ENCODE results near the gene PRKCSH.

Gene PRKCSH

DNA sequence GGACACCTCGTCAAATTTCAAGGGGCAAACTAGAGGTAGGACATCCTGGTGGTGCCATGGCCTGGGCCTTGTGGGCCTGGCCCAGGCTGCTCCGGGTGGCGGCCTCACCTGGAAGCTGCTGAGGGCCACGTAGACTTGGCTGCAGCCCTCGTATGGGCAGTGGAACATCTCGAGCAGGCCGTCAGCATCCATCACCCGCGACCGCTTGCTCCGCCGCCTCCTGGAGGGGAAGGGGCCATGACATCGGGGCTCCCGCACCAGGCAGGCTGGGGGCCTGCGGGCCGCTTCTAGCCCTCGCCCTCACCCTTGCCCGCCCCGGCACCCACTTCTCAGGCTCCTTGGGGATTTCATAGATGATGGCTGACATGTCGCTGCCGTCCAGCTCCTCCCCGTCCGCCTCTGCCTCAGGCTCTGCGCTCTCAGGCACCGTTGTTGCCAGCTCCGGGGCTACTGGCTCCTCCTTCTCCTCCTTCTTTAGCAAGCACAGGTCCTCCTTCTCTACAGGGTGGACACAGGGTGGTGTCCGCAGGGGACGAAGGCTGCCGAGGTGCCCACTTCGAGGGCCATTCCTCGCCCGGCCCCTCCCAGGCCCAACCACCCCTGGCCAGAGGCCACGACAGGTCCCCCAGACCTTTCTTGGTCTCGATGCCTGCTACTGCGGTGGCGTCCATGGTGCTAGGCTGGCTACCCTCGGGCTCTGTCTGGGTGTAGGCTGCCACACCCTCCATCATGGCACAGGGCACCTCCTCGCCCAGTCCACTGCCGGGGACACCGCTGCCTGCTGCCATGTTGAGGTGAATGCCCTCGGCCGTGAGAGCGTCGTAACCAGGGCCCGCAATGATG lies 51.4 kb downstream of the PRKCSH start:
- no peak overlapping the region for H3K4me3 ChIP-seq (ENCODE audit: low read depth, low read length)
- H3K27ac ChIP-seq (ENCODE audit: extremely low read depth, low read depth, low read length): no peak overlapping the region
- TF ChIP-seq ZNF701 (tag by site-specific recombination; IDR thresholded peaks at IDR 0.05): no peak
- TF ChIP-seq ZNF146 (tag by site-specific recombination; IDR thresholded peaks at IDR 0.05): no peak
- TF ChIP-seq, protein P1, sequence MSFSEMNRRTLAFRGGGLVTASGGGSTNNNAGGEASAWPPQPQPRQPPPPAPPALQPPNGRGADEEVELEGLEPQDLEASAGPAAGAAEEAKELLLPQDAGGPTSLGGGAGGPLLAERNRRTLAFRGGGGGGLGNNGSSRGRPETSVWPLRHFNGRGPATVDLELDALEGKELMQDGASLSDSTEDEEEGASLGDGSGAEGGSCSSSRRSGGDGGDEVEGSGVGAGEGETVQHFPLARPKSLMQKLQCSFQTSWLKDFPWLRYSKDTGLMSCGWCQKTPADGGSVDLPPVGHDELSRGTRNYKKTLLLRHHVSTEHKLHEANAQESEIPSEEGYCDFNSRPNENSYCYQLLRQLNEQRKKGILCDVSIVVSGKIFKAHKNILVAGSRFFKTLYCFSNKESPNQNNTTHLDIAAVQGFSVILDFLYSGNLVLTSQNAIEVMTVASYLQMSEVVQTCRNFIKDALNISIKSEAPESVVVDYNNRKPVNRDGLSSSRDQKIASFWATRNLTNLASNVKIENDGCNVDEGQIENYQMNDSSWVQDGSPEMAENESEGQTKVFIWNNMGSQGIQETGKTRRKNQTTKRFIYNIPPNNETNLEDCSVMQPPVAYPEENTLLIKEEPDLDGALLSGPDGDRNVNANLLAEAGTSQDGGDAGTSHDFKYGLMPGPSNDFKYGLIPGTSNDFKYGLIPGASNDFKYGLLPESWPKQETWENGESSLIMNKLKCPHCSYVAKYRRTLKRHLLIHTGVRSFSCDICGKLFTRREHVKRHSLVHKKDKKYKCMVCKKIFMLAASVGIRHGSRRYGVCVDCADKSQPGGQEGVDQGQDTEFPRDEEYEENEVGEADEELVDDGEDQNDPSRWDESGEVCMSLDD (tag by site-specific recombination; IDR thresholded peaks at IDR 0.05): no peak
- TF ChIP-seq, protein P2, sequence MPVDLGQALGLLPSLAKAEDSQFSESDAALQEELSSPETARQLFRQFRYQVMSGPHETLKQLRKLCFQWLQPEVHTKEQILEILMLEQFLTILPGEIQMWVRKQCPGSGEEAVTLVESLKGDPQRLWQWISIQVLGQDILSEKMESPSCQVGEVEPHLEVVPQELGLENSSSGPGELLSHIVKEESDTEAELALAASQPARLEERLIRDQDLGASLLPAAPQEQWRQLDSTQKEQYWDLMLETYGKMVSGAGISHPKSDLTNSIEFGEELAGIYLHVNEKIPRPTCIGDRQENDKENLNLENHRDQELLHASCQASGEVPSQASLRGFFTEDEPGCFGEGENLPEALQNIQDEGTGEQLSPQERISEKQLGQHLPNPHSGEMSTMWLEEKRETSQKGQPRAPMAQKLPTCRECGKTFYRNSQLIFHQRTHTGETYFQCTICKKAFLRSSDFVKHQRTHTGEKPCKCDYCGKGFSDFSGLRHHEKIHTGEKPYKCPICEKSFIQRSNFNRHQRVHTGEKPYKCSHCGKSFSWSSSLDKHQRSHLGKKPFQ (tag by site-specific recombination; IDR thresholded peaks at IDR 0.05): no peak
- TF ChIP-seq ZNF664 (tag by site-specific recombination; IDR thresholded peaks at IDR 0.05): no peak
- no peak for TF ChIP-seq ZBTB7A (tag by site-specific recombination; IDR thresholded peaks at IDR 0.05; ENCODE audit: low read depth)
- TF ChIP-seq SCRT2 (tag by site-specific recombination; IDR thresholded peaks at IDR 0.05): no peak
- no peak for TF ChIP-seq ZNF37A (tag by site-specific recombination; IDR thresholded peaks at IDR 0.05)
- no peaks in the 10 kb centered on the region for H3K4me1 ChIP-seq (ENCODE audit: control insufficient read depth, insufficient read depth, low read length)
- ChIA-PET POLR2A (interaction anchor here (1.0 kb wide), 1 partner anchor 14 kb away, joined by 4 read pairs; no protein-coding TSS in a partner anchor), CTCF (interaction anchor here (1.4 kb wide), 1 partner anchor 9 kb away, joined by 9 read pairs; no protein-coding TSS in a partner anchor)
- peaks cover 0 to 15% of the 10 kb centered on the region in 2 experiments; a peak in 2 of 3 replicates for H3K36me3 ChIP-seq (ENCODE audit: control insufficient read depth in 2 of 2, insufficient read depth in 1 of 2, low read length in 2 of 2)
- no peaks in the 10 kb centered on the region for H3K9me3 ChIP-seq (ENCODE audit: control insufficient read depth, insufficient read depth, low read depth, low read length)

DNA sequence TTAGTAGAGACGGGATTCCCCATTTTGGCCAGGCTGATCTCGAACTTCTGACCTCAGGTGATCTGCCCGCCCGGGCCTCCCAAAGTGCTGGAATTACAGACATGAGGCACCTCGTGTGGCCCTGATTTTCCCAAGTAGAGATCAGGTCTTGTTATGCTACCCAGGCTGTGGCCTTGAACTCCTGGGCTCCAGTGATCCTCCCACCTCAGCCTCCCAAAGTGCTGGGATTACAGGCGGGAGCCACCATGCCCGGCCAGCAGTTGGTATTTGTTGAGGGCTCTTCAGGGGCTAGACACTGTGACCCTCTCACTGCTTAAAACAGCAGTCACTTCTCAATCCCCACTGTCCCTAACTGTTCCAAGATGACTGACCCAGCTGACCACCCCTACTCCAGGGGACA lies 53.9 kb downstream of the PRKCSH start:
- Histone ChIP-seq H3K4me3 (ENCODE audit: low read depth, low read length) (no peak overlapping the region), H3K36me3 (ENCODE audit: control insufficient read depth in 2 of 2, insufficient read depth in 1 of 2, low read length in 2 of 2) (peaks cover 5 to 14% of the 10 kb centered on the region in 2 experiments; a peak in 2 of 3 replicates), H3K27ac (ENCODE audit: extremely low read depth, low read depth, low read length) (no peak overlapping the region), H3K9me3 (ENCODE audit: control insufficient read depth, insufficient read depth, low read depth, low read length) (no peaks in the 10 kb centered on the region), H3K4me1 (ENCODE audit: control insufficient read depth, insufficient read depth, low read length) (no peaks in the 10 kb centered on the region)
- POLR2A ChIA-PET: no interaction called here
- CTCF ChIA-PET: interaction anchor here (0.6 kb wide), 1 partner anchor 193 kb away, joined by 5 read pairs; no protein-coding TSS in a partner anchor
- no peak for TF ChIP-seq ZBTB1 (tag by site-specific recombination; IDR thresholded peaks at IDR 0.05)
- TF ChIP-seq, protein P3, sequence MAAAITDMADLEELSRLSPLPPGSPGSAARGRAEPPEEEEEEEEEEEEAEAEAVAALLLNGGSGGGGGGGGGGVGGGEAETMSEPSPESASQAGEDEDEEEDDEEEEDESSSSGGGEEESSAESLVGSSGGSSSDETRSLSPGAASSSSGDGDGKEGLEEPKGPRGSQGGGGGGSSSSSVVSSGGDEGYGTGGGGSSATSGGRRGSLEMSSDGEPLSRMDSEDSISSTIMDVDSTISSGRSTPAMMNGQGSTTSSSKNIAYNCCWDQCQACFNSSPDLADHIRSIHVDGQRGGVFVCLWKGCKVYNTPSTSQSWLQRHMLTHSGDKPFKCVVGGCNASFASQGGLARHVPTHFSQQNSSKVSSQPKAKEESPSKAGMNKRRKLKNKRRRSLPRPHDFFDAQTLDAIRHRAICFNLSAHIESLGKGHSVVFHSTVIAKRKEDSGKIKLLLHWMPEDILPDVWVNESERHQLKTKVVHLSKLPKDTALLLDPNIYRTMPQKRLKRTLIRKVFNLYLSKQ (tag by site-specific recombination; IDR thresholded peaks at IDR 0.05; ENCODE audit: borderline replicate concordance): no peak

DNA sequence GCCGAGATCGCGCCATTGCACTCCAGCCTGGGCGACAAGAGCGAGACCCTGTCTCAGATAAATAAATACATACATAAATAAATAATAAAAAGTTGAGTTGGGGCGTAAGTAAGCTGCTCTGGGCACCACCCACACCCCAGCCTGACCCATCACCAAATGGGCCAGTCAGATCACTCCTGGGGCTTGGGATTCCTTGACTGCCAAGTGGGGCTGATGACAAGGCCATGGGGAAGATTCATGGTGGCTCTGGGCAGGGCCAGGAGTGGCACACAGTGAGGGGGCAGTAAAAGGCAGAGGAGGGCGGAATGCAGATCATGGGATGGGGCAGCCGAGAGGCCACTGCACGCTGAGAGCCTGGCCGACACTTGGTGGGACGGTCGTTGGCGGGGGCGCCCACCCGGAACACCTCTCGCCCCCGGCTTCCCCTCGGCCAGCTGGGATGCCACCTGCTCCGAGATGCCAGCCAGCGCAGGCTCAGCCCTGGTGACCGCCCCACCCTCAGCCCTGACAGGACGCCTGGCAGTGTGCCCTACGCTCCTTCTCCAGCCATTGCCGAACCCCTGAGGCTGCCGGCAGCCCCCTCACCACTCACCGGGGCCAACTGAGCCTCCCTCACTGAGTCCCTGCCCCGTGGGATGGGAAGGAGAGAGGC lies 59.3 kb downstream of the PRKCSH start:
- no peaks in the 10 kb centered on the region for H3K9me3 ChIP-seq (ENCODE audit: control insufficient read depth, insufficient read depth, low read depth, low read length)
- no peaks in the 10 kb centered on the region for H3K4me1 ChIP-seq (ENCODE audit: control insufficient read depth, insufficient read depth, low read length)
- ChIA-PET CTCF (interaction anchor here (0.9 to 2.1 kb wide), 5 partner anchors 12 to 126 kb away, joined by 3 to 12 read pairs (median 3); no protein-coding TSS in a partner anchor), POLR2A (no interaction called here)
- TF ChIP-seq ZFHX2 (tag by site-specific recombination; conservative IDR thresholded peaks at IDR 0.05) (peak; percentile 31; the same call in 1 of the 2 replicates), EGR2 (tag by site-specific recombination; IDR thresholded peaks at IDR 0.05; ENCODE audit: low read depth) (peak; percentile 63), ZNF629 (tag by site-specific recombination; IDR thresholded peaks at IDR 0.05) (no peak), OSR2 (tag by site-specific recombination; IDR thresholded peaks at IDR 0.05) (no peak)
- H3K4me3 ChIP-seq (ENCODE audit: low read depth, low read length): no peak overlapping the region
- H3K27ac ChIP-seq (ENCODE audit: extremely low read depth, low read depth, low read length): no peak overlapping the region
- peaks cover 5 to 26% of the 10 kb centered on the region in 2 experiments; a peak in 2 of 3 replicates for H3K36me3 ChIP-seq (ENCODE audit: control insufficient read depth in 2 of 2, insufficient read depth in 1 of 2, low read length in 2 of 2)
